AG09309 (cell line): ENCODE results near the gene LRRC27.
A peak's percentile ranks its signal among the peaks of the same experiment; 100 is the strongest.

Source experiments
- DNase-seq: peaks from one replicate; pipeline ENCODE4 v3.0.0-alpha.2; 2010; ENCODE audit warnings: low read depth
- H3K4me3 ChIP-seq: 2 replicates; pipeline ENCODE4 v1.5.1; 2011; ENCODE audit warnings: mild to moderate bottlenecking, low read depth, low read length, moderate library complexity; ENCODE audit not compliant: control insufficient read depth
- TF ChIP-seq, protein P1 (sequence below): IDR thresholded peaks from 2 replicates; pipeline ENCODE4 v1.5.1; 2011; ENCODE audit warnings: mild to moderate bottlenecking, low read depth, low read length, inconsistent platforms; ENCODE audit not compliant: insufficient read depth, control insufficient read depth; ENCODE audit errors: missing control alignments

Gene LRRC27

GRCh38 chr10:132394201-132394811 is 62.3 kb downstream of the LRRC27 start:
- no peak for DNase-seq
- TF ChIP-seq, protein P1, sequence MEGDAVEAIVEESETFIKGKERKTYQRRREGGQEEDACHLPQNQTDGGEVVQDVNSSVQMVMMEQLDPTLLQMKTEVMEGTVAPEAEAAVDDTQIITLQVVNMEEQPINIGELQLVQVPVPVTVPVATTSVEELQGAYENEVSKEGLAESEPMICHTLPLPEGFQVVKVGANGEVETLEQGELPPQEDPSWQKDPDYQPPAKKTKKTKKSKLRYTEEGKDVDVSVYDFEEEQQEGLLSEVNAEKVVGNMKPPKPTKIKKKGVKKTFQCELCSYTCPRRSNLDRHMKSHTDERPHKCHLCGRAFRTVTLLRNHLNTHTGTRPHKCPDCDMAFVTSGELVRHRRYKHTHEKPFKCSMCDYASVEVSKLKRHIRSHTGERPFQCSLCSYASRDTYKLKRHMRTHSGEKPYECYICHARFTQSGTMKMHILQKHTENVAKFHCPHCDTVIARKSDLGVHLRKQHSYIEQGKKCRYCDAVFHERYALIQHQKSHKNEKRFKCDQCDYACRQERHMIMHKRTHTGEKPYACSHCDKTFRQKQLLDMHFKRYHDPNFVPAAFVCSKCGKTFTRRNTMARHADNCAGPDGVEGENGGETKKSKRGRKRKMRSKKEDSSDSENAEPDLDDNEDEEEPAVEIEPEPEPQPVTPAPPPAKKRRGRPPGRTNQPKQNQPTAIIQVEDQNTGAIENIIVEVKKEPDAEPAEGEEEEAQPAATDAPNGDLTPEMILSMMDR = no peak
- H3K4me3 ChIP-seq = no peak overlapping the region

GRCh38 chr10:132394936-132395703 is 63.1 kb downstream of the LRRC27 start:
- DNase-seq = no peak
- H3K4me3 ChIP-seq = no peak overlapping the region
- TF ChIP-seq, protein P1 = no peak

DNA sequence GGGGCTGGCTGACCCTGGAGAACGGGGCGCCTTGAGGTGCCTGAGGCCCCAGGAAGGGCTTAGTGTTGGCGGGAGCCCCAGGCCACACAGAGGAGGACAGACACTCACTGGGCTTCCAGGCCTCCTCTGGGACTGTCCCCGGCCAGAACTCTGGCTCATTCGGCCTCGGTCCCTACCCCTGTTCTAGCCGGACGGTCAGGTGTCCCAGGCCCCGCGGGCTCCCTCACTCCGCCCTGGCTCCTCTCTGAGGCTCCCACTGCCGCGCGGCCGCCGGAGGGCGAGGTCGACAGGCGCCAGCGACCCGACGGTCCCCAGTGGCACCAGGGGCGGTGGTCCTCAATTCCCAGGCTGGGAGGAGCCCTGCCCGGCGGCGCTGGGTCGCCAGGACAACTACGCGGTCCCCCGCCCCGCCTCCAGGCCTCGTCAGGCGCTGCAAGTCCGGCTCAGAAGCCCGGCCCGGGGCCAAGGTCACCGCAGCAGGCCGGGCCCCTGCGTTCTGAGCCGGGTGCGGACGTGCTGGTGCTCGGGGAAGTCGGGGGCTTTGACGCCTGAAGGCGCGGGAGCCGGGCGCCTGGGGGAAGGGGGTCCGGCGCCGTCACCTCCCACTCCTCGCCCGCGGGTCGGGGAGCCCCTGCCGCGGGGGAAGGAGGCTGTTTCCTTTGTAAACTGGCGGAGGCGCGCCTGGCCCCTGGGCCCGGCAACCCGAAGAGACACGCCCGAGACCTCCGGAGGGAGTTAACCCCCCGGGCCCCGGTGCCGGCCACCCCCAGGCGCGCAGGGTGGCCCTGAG is 63.9 kb downstream of the LRRC27 start:
- DNase-seq = no peak
- TF ChIP-seq, protein P1 = no peak
- H3K4me3 ChIP-seq = peak overlapping the region; percentile 32

DNA sequence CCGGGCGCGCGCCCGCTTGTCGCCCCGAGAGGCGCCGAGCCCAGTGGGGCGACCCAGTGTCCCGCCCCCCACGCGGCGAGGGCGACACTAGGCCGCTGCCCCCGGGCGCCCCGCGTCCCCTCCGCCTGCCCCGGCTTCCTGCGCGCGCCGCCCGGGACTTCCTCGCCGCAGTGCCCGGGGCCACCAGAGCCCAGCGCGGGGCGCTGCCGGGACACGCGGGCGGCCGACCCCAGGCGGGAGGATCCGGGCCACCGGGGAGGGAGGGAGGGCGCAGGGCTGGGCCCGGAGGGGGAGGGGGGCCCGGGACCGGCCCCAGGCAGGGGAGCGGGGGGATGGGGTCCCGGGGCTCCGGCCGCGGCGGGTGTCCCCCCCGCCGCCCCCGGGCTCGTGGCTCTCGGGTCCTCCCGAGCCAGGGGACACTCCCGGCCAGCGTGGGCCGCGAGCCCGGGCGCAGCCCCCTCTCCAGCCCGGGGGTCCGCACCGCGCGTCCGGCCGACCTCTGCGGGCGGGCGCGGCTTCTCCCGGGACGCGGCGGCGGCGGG is 64.6 kb downstream of the LRRC27 start:
- no peak for DNase-seq
- TF ChIP-seq, protein P1 = no peak
- peak overlapping the region; percentile 52 for H3K4me3 ChIP-seq

DNA sequence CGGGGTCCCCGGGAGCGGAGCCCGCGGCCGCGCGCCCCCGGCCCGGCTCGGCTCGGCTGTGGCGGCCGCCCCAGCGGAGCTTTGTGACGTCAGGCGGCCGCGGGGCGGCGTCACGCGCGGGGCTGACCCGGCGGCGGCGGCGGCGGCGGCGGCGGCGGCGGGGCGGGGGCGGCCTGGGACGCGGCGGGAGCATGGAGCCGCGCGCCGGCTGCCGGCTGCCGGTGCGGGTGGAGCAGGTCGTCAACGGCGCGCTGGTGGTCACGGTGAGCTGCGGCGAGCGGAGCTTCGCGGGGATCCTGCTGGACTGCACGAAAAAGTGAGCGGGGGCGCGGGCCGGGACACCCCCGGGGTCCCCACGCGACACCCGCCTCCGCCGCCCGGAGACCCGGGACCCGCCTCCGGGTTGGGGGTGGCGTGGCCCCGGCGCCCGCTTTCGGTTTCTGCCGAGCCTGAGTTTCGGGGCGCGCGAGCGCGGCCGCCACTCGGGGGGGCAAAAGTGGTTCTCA is 65.1 kb downstream of the LRRC27 start, which contains the start of gene PWWP2B:
TSS of gene PWWP2B (plus strand) at position 165 of the 506 bp plus-strand sequence. CDS start at position 192, 27 bp downstream.
- DNase-seq = no peak
- TF ChIP-seq, protein P1 = no peak
- peak within 1 kb of the TSS; percentile 52 for H3K4me3 ChIP-seq
